Mesodermal cell (in vitro differentiated cells): ENCODE measurements around the gene METTL25. TPM values are rescaled to one million over a fixed set of nuclear protein-coding genes. Genes with fewer than 3 reads are reported as not detected.
A peak's percentile ranks its signal among the peaks of the same experiment; 100 is the strongest.

Experiments used
- H3K27ac ChIP-seq: 2 replicates; pipeline ENCODE4 v1.7.0; 2013; ENCODE audit warnings: mild to moderate bottlenecking, low read depth, low read length, moderate library complexity; ENCODE audit not compliant: severe bottlenecking
- H3K36me3 ChIP-seq: 2 replicates; pipeline ENCODE4 v1.7.1; 2013; ENCODE audit warnings: mild to moderate bottlenecking, low read length, moderate library complexity; ENCODE audit not compliant: control insufficient read depth, insufficient read depth
- H3K4me1 ChIP-seq: one replicate; pipeline ENCODE4 v1.7.1; 2013; ENCODE audit warnings: mild to moderate bottlenecking, low read length; ENCODE audit not compliant: insufficient read depth, control insufficient read depth, poor library complexity, severe bottlenecking
- H3K4me3 ChIP-seq: 2 replicates; pipeline ENCODE4 v1.7.0; 2013; ENCODE audit warnings: low read length, control low read depth, mild to moderate bottlenecking; ENCODE audit not compliant: insufficient read depth, poor library complexity, severe bottlenecking; ENCODE audit errors: extremely low read depth
- H3K9me3 ChIP-seq: 2 replicates; pipeline ENCODE4 v1.7.1; 2013; ENCODE audit warnings: mild to moderate bottlenecking, low read length, moderate library complexity; ENCODE audit not compliant: control insufficient read depth
- WGBS, 2 experiments: methylation state at CpG; one replicate each; pipeline ENCODE4 v1.1.5; 2013; ENCODE audit warnings: missing lambda C conversion rate in 2 of 2; ENCODE audit not compliant: insufficient coverage in 2 of 2; 5-methylcytosine and 5-hydroxymethylcytosine counted together
- polyA plus RNA-seq, 2 experiments: library from polyadenylated mRNA; stranded (reverse); fragments of 50-300 nt; gene quantifications; one replicate each; pipeline ENCODE4 v1.2.3, GENCODE V29; 2013

Gene METTL25, protein sequence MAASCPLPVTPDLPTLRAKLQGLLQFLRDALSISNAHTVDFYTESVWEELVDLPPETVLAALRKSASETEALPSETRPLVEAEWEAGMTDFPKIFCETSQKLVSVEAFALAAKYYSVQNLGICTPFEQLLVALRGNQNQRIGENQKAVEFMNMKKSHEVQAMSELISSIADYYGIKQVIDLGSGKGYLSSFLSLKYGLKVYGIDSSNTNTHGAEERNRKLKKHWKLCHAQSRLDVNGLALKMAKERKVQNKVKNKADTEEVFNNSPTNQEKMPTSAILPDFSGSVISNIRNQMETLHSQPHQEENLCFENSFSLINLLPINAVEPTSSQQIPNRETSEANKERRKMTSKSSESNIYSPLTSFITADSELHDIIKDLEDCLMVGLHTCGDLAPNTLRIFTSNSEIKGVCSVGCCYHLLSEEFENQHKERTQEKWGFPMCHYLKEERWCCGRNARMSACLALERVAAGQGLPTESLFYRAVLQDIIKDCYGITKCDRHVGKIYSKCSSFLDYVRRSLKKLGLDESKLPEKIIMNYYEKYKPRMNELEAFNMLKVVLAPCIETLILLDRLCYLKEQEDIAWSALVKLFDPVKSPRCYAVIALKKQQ
- polyA plus RNA-seq (2013, experiment 1 of 2): 4.5 TPM
- 4.9 TPM for polyA plus RNA-seq (2013, experiment 2 of 2)

- 0 to 1% methylated on average over 44 to 53 of the region's 61 CpGs for WGBS, 2 experiments
- H3K36me3 ChIP-seq: peaks cover 23% of the 10 kb centered on the region
- H3K4me3 ChIP-seq: peak within 1 kb of the TSS; percentile 83
- no peaks in the 10 kb centered on the region for H3K4me1 ChIP-seq
- H3K27ac ChIP-seq: peak within 1 kb of the TSS; percentile 97
- no peaks in the 10 kb centered on the region for H3K9me3 ChIP-seq
Observed at GRCh38 chr12:82358200-82359114, at the start of gene METTL25, which contains the start of gene CCDC59. Gene METTL25, plus strand, starts transcription at chr12:82358529. Its CDS starts 37 bp downstream, at chr12:82358566. Gene CCDC59, minus strand, starts transcription at chr12:82358387. Its CDS starts 11 bp downstream, at chr12:82358376.

DNA sequence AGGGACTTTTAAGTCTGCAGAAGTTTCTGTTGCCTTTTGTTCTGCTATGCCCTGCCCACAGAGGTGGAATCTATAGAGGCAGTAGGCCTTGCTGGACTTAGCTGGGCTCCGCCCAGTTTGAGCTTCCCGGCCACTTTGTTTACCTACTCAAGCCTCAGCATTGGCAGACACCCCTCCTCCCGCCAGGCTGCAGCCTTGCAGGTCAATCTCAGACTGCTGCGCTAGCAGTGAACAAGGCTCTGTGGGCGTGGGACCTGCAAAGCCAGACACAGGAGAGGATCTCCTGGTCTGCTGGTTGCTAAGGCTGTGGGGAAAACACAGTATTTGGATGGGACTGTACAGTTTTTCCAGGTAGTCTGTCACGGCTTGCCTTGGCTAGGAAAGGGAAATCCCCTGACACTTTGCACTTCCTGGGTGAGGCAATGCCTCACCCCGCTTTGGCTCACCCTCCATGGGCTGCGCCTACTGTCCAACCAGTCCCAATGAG lies 43.9 kb upstream of the METTL25 start:
- Histone ChIP-seq H3K36me3 (no peaks in the 10 kb centered on the region), H3K4me1 (no peaks in the 10 kb centered on the region), H3K4me3 (no peak overlapping the region), H3K9me3 (no peaks in the 10 kb centered on the region), H3K27ac (no peak overlapping the region)
- 55 to 70% methylated on average over 3 to 8 of the region's 8 CpGs for WGBS, 2 experiments

DNA sequence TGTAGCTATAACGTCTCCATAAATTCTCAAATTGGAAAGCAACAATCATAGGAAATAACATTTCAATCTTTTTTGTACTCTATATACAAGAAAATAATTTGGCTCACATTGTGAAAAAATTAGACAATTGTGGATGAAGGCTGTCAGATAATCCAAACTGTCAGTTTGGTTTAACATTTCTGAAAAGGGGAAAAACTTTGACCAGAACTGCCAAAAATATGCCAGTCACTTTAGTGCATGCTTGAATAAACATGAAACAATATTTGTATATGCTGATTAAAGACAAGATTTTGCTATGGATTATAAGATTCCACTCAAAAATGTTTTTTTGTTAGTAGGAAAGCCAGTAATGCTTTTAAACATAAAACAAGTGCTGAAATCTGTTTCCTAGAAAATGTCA lies 39.1 kb upstream of the METTL25 start:
- Histone ChIP-seq H3K36me3 (no peaks in the 10 kb centered on the region), H3K4me1 (no peaks in the 10 kb centered on the region), H3K27ac (no peak overlapping the region), H3K4me3 (no peak overlapping the region), H3K9me3 (no peaks in the 10 kb centered on the region)
- WGBS, 2 experiments: no CpG with 5 or more reads among the region's 1 CpG

- no peaks in the 10 kb centered on the region for H3K4me1 ChIP-seq
- no peaks in the 10 kb centered on the region for H3K36me3 ChIP-seq
- no peak overlapping the region for H3K27ac ChIP-seq
- H3K9me3 ChIP-seq: no peaks in the 10 kb centered on the region
- H3K4me3 ChIP-seq: no peak overlapping the region
- no CpG with 5 or more reads among the region's 4 CpGs for WGBS, 2 experiments
Observed at GRCh38 chr12:82325540-82326336, 32.6 kb upstream of the METTL25 start.

- no CpG with 5 or more reads among the region's 1 CpG for WGBS, 2 experiments
- Histone ChIP-seq H3K4me3 (no peak overlapping the region), H3K36me3 (no peaks in the 10 kb centered on the region), H3K27ac (no peak overlapping the region), H3K9me3 (no peaks in the 10 kb centered on the region), H3K4me1 (no peaks in the 10 kb centered on the region)
Observed at GRCh38 chr12:82326905-82327503, 31.3 kb upstream of the METTL25 start.

- Histone ChIP-seq H3K36me3 (no peaks in the 10 kb centered on the region), H3K9me3 (no peaks in the 10 kb centered on the region), H3K27ac (no peak overlapping the region), H3K4me1 (no peaks in the 10 kb centered on the region), H3K4me3 (no peak overlapping the region)
- WGBS, 2 experiments: 100% methylated on average over 1 of the region's 1 CpG; no CpG with 5 or more reads in 1 of the 2 experiments
Observed at GRCh38 chr12:82327861-82328260, 30.5 kb upstream of the METTL25 start.

- Histone ChIP-seq H3K27ac (no peak overlapping the region), H3K36me3 (no peaks in the 10 kb centered on the region), H3K9me3 (no peaks in the 10 kb centered on the region), H3K4me1 (no peaks in the 10 kb centered on the region), H3K4me3 (no peak overlapping the region)
- no CpG with 5 or more reads among the region's 1 CpG for WGBS, 2 experiments
Observed at GRCh38 chr12:82329508-82329907, 28.8 kb upstream of the METTL25 start.

- H3K4me1 ChIP-seq: no peaks in the 10 kb centered on the region
- WGBS, 2 experiments: 90 to 96% methylated on average over 2 to 3 of the region's 3 CpGs
- no peak overlapping the region for H3K27ac ChIP-seq
- H3K36me3 ChIP-seq: peaks cover 21% of the 10 kb centered on the region
- H3K4me3 ChIP-seq: no peak overlapping the region
- H3K9me3 ChIP-seq: no peaks in the 10 kb centered on the region
Observed at GRCh38 chr12:82350161-82350560, 8.2 kb upstream of the METTL25 start.

- Histone ChIP-seq H3K9me3 (no peaks in the 10 kb centered on the region), H3K4me1 (no peaks in the 10 kb centered on the region), H3K4me3 (no peak overlapping the region), H3K36me3 (peaks cover 33% of the 10 kb centered on the region), H3K27ac (no peak overlapping the region)
- WGBS, 2 experiments: 93 to 100% methylated on average over 3 of the region's 6 CpGs
Observed at GRCh38 chr12:82351390-82351789, 6.9 kb upstream of the METTL25 start.
